ENCODE data around the gene SP140. TPM values are rescaled to one million over a fixed set of nuclear protein-coding genes. Genes with fewer than 3 reads are reported as not detected.

The SP140 gene
- total and polyA plus RNA-seq, 2 of the 8 experiments (the other 6 are each of a cell fraction or from before 2014, with no cell fraction given) = 0.23 to 1.3 TPM

GRCh38 chr2:230269715-230270114, 44.2 kb downstream of the SP140 start:
- Histone ChIP-seq H3K14ac (ENCODE audit: insufficient read length) (no peak overlapping the region), H4K20me1 (replicated peaks in 1 of 2; ENCODE audit: control insufficient read depth in 1 of 2, insufficient read depth in 2 of 2, low read length in 2 of 2) (no peaks in the 10 kb centered on the region), H2AK5ac (ENCODE audit: low read depth, low read length) (no peak overlapping the region), H3K18ac (ENCODE audit: extremely low read depth, low read length) (no peak overlapping the region), H4K8ac (ENCODE audit: extremely low read depth, insufficient read depth, low read length) (no peak overlapping the region), H3K79me1 (ENCODE audit: low read depth, low read length) (no peaks in the 10 kb centered on the region), H4K5ac (ENCODE audit: insufficient read length, low read depth, low read length) (no peak overlapping the region), H3K9ac (replicated peaks in 1 of 4; ENCODE audit: extremely low read depth in 1 of 4, low read depth in 3 of 4, low read length in 3 of 4) (no peak overlapping the region), H2BK120ac (replicated peaks; ENCODE audit: low read depth, low read length) (no peak overlapping the region), H3K4me1 (replicated peaks in 1 of 4; ENCODE audit: control insufficient read depth in 3 of 4, insufficient read depth in 4 of 4, low read length in 3 of 4) (peaks cover 0 to 3% (median under 1%) of the 10 kb centered on the region in 4 experiments; a peak in 2 of 7 replicates), H2BK15ac (ENCODE audit: low read length) (no peak overlapping the region), H3K27me3 (replicated peaks in 1 of 4; ENCODE audit: control insufficient read depth in 3 of 4, extremely low read depth in 1 of 4, insufficient read depth in 3 of 4, low read length in 3 of 4) (no peaks in the 10 kb centered on the region), H3K79me2 (ENCODE audit: control insufficient read depth in 1 of 2, insufficient read depth in 2 of 2, low read length in 2 of 2) (no peaks in the 10 kb centered on the region), H4K91ac (replicated peaks; ENCODE audit: insufficient read length, low read length) (no peak overlapping the region), H2BK20ac (ENCODE audit: low read length) (no peak overlapping the region), H2BK5ac (ENCODE audit: low read depth, low read length) (no peak overlapping the region), H3K56ac (replicated peaks; ENCODE audit: insufficient read length, low read depth, low read length) (no peak overlapping the region), H3K9me3 (ENCODE audit: insufficient read depth in 2 of 2, low read depth in 1 of 2, low read length in 1 of 2) (no peaks in the 10 kb centered on the region), H3K27ac (ENCODE audit: low read depth, low read length) (no peak overlapping the region), H3K23me2 (ENCODE audit: low read depth, low read length) (no peaks in the 10 kb centered on the region), H3K23ac (ENCODE audit: insufficient read length) (no peak overlapping the region), H2BK12ac (ENCODE audit: low read depth, low read length) (no peak overlapping the region), H3K4me2 (ENCODE audit: insufficient read depth in 1 of 2, low read depth in 2 of 2, low read length in 2 of 2) (no peak overlapping the region), H3K4ac (replicated peaks; ENCODE audit: insufficient read length, low read depth, low read length) (no peak overlapping the region), H3K4me3 (ENCODE audit: extremely low read depth in 1 of 4, insufficient read depth in 2 of 4, low read depth in 3 of 4, low read length in 4 of 4) (no peak overlapping the region), H2AFZ (ENCODE audit: low read length) (no peak overlapping the region; the same call in 1 of the 2 replicates), H3K36me3 (ENCODE audit: control insufficient read depth in 2 of 4, insufficient read depth in 4 of 4, low read length in 3 of 4) (no peaks in the 10 kb centered on the region)
- POLR2A ChIA-PET (ENCODE audit: partially characterized antibody) = no interaction called here
- TF ChIP-seq RXRA (IDR thresholded peaks at IDR 0.05; ENCODE audit: insufficient read depth, low read depth, low read length) = no peak
- no peak for TF ChIP-seq CBX8 (IDR thresholded peaks at IDR 0.05; ENCODE audit: borderline replicate concordance, low read depth, low read length)
- TF ChIP-seq SIRT6 (IDR thresholded peaks at IDR 0.05; ENCODE audit: low read length) = no peak
- no peak for TF ChIP-seq SRF (IDR thresholded peaks at IDR 0.05; ENCODE audit: low read depth, low read length)
- no peak for TF ChIP-seq RNF2 (IDR thresholded peaks at IDR 0.05; ENCODE audit: borderline replicate concordance, low read depth, low read length, missing control alignments, poor library complexity, severe bottlenecking)
- TF ChIP-seq RBBP5 (IDR thresholded peaks at IDR 0.05; ENCODE audit: borderline replicate concordance, low read depth, low read length) = no peak
- no peak for TF ChIP-seq POLR2A (IDR thresholded peaks at IDR 0.05; ENCODE audit: control extremely low read depth in 1 of 2, low read depth in 2 of 2, low read length in 2 of 2)
- FAIRE-seq (no peak), DNase-seq (ENCODE audit: low read depth in 1 of 2, low spot score in 2 of 2) (no peak)
- 92% methylated on average over 6 of the region's 6 CpGs; no CpG with 5 or more reads in 1 of the 2 experiments for WGBS, 2 experiments (ENCODE audit: extremely low coverage in 1 of 2, insufficient coverage in 1 of 2, insufficient read length in 1 of 2, insufficient replicate concordance in 2 of 2, low coverage in 1 of 2, low lambda C conversion rate in 2 of 2, missing lambda C conversion rate in 1 of 2)
- CTCF ChIA-PET (ENCODE audit: partially characterized antibody) = interaction anchor here (1.0 kb wide), 1 partner anchor 390 kb away, joined by 3 read pairs; no protein-coding TSS in a partner anchor
